Measurements from ENCODE around the gene MAPKAP1. TPM values are rescaled to one million over a fixed set of nuclear protein-coding genes. Genes with fewer than 3 reads are reported as not detected.

Gene MAPKAP1
- total and polyA plus RNA-seq, 2 of the 13 experiments (the other 11 are each of a cell fraction or from before 2014, with no cell fraction given), result 45.0 to 64.3 TPM

DNA sequence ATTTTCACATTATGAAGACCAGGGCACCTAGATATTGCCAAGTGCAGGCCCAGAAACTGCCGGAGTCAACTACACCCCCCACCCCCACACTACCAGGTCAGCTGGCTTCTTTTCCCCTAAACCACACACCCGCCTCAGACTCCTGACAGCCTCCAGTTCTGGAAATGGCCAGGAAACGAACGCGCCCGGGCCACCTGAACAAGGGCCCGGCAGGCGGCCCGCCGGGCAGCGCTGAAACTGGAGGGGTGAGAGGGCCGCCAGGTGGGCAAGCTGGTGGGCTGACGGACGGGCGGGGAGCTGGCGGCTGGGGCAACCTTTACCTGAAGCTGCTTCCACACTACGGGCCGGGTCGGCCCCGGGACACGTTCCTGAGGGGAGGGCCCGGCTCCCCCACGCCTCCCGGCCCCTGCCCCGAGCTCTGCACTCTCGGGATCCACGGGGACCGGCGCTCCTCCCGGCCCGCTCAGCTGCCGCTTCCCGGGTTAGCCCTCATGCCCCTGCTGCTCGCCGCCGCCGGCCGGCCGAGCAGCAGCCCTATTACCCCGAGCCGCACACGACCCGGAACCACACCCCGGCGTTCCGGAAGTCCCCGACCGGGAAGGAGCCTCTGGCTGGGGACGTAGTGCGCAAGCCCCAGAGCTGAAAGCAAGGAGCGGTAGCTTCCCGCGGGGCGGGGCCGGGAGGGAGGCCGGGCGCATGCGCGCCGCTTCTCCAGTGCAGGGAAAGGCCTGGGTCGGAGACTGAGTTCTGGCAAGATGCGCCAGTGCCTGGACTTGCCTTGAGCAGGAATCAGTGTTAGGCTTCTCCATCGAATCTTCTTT is at the start of gene MAPKAP1 (continued):
- TF ChIP-seq, protein P1, sequence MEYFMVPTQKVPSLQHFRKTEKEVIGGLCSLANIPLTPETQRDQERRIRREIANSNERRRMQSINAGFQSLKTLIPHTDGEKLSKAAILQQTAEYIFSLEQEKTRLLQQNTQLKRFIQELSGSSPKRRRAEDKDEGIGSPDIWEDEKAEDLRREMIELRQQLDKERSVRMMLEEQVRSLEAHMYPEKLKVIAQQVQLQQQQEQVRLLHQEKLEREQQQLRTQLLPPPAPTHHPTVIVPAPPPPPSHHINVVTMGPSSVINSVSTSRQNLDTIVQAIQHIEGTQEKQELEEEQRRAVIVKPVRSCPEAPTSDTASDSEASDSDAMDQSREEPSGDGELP (IDR thresholded peaks at IDR 0.05; ENCODE audit: borderline replicate concordance, low read depth), result no peak; the same call in 1 of the 2 replicates
- no peak for TF ChIP-seq TIGD3 (CRISPR knock-in tag; IDR thresholded peaks at IDR 0.05; ENCODE audit: borderline replicate concordance)
- no peak for TF ChIP-seq ZNF136 (CRISPR knock-in tag; IDR thresholded peaks at IDR 0.05; ENCODE audit: low read depth)
- no peak for TF ChIP-seq ZNF44 (CRISPR knock-in tag; IDR thresholded peaks at IDR 0.05)
- TF ChIP-seq CREBL2 (CRISPR knock-in tag; IDR thresholded peaks at IDR 0.05; ENCODE audit: borderline replicate concordance), result no peak
- TF ChIP-seq ZNF510 (CRISPR knock-in tag; IDR thresholded peaks at IDR 0.05; ENCODE audit: low read depth), result peak; percentile 74; the same call in 1 of the 2 replicates
- TF ChIP-seq, protein P2, sequence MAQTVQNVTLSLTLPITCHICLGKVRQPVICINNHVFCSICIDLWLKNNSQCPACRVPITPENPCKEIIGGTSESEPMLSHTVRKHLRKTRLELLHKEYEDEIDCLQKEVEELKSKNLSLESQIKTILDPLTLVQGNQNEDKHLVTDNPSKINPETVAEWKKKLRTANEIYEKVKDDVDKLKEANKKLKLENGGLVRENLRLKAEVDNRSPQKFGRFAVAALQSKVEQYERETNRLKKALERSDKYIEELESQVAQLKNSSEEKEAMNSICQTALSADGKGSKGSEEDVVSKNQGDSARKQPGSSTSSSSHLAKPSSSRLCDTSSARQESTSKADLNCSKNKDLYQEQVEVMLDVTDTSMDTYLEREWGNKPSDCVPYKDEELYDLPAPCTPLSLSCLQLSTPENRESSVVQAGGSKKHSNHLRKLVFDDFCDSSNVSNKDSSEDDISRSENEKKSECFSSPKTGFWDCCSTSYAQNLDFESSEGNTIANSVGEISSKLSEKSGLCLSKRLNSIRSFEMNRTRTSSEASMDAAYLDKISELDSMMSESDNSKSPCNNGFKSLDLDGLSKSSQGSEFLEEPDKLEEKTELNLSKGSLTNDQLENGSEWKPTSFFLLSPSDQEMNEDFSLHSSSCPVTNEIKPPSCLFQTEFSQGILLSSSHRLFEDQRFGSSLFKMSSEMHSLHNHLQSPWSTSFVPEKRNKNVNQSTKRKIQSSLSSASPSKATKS (CRISPR knock-in tag; IDR thresholded peaks at IDR 0.05), result no peak
- TF ChIP-seq PHF5A (CRISPR knock-in tag; IDR thresholded peaks at IDR 0.05; ENCODE audit: low read depth, unreplicated experiment), result no peak
- no peak for TF ChIP-seq XRCC5 (optimal IDR thresholded peaks at IDR 0.05; ENCODE audit: low read length)
- no peak for TF ChIP-seq GPN1 (CRISPR knock-in tag; IDR thresholded peaks at IDR 0.05; ENCODE audit: borderline replicate concordance)
- no peak for TF ChIP-seq ZNF816 (CRISPR knock-in tag; IDR thresholded peaks at IDR 0.05; ENCODE audit: borderline replicate concordance)
- TF ChIP-seq ZMAT3 (CRISPR knock-in tag; conservative IDR thresholded peaks at IDR 0.05), result 0 out of 2 replicates have a peak, but pooled peaks have one; percentile 20
- TF ChIP-seq MYNN (CRISPR knock-in tag; IDR thresholded peaks at IDR 0.05; ENCODE audit: low read depth), result 0 out of 2 replicates have a peak, but pooled peaks have one; percentile 69
- TF ChIP-seq PTBP1 (IDR thresholded peaks at IDR 0.05; ENCODE audit: low read depth, low read length, poor library complexity, severe bottlenecking), result no peak
- TF ChIP-seq RARA (CRISPR knock-in tag; IDR thresholded peaks at IDR 0.05), result no peak
- TF ChIP-seq ZSCAN5A (CRISPR knock-in tag; IDR thresholded peaks at IDR 0.05; ENCODE audit: borderline replicate concordance), result no peak
- TF ChIP-seq TMF1 (CRISPR knock-in tag; IDR thresholded peaks at IDR 0.05; ENCODE audit: low read depth), result 0 out of 2 replicates have a peak, but pooled peaks have one; percentile 31
- no peak for TF ChIP-seq NFIB (CRISPR knock-in tag; IDR thresholded peaks at IDR 0.05; ENCODE audit: borderline replicate concordance)
- no peak for TF ChIP-seq ZNF383 (CRISPR knock-in tag; IDR thresholded peaks at IDR 0.05; ENCODE audit: borderline replicate concordance)
- TF ChIP-seq THAP11 (CRISPR knock-in tag; IDR thresholded peaks at IDR 0.05), result peak; percentile 91

Data from HepG2 (cell line).